CD4-positive, alpha-beta T cell treated with Interleukin-10 for 1 hour (primary cell): Measurements from ENCODE around the gene PAWR.
A peak's percentile ranks its signal among the peaks of the same experiment; 100 is the strongest.

Experiments
- DNase-seq: peaks from one replicate; pipeline ENCODE4 v3.0.0-alpha.2; 2020

Gene PAWR, protein sequence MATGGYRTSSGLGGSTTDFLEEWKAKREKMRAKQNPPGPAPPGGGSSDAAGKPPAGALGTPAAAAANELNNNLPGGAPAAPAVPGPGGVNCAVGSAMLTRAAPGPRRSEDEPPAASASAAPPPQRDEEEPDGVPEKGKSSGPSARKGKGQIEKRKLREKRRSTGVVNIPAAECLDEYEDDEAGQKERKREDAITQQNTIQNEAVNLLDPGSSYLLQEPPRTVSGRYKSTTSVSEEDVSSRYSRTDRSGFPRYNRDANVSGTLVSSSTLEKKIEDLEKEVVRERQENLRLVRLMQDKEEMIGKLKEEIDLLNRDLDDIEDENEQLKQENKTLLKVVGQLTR

GRCh38 chr12:79690638-79691510 lies at the start of gene PAWR:
TSS of gene PAWR (minus strand) at chr12:79690964. CDS start at chr12:79690244, 720 bp downstream.
- peak; percentile 7 for DNase-seq

DNA sequence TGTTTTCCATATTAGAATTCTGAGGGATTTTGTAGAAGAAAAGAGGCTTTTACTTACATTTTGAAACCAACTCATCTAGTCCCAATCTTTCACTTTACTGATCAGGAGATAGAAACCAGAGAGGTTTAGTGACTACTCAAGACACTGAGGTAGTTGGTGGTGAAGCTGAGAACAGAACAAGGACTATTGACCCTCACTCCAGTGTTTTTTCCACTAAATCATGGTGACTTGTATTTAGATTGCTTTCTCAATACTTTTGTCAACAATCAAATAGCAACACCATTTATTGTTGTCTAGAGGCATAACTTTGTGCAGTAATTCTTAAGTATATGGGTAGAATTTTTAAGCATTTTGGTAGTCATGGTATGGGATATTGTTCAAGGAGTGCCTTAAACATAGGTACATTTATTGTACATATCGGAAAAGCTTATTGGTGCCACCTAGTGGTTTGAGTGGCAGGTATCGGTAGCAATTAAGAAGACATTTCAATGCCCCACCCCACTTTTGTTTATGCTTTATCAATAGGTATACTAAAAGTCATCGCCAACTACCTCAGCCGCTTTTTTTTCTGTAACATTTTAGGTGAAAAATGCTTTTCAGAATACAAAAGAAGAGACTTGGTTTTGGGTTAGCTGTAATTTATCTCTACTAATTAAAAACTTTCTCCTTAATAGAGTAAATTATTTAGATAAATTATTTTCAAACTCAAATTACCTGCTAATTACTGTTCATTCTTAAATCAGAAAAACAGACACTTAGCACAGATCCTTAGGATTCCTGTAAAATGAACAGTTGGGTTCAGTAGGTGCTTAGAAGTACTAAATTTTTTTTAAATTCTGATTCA lies 47.3 kb upstream of the PAWR start:
- peak; percentile 31 for DNase-seq

GRCh38 chr12:79732638-79733037 lies 41.9 kb upstream of the PAWR start:
- DNase-seq = no peak

- no peak for DNase-seq
Measured at GRCh38 chr12:79725987-79726386, 35.2 kb upstream of the PAWR start.

DNA sequence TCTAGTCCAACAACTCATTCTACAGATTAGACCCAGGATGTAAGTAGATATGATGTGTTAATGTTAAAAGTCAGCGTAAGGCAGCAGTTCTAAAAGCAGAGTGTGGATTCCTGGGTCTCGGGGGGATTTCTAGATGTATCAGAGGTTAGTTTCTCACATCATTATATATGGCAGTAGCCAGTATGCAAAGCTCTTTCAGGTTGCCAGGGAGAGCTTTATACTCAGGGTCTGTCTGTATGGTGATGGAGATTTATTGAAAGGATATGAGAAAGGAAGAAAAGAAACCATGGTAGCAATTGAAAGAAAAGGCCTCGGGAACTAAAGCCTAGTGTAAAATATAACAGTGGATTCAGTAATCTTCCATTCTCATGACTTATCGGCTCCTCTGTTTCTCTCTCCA lies 26.2 kb upstream of the PAWR start:
- no peak for DNase-seq

DNA sequence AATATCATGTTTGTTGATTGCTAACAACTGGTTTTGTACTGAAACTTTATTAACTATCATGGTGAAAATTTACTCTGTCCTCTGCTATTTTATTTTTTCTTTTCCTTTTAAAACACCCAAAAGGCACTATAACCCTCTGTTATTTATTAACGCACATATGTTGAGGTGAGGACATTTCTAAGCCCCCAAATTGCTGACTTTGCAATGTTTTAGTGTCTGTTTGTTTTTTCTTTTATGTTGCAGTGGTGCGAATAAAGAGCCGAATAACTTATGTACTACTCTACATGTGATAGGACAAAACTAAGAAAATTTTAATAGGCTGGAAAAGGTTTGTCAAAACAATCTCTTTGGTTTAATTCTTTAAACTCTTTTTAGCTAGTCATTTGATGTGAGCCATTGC lies 24.5 kb upstream of the PAWR start:
- no peak for DNase-seq

- no peak for DNase-seq
Measured at GRCh38 chr12:79710707-79711483, 20.1 kb upstream of the PAWR start.

- DNase-seq = no peak
Measured at GRCh38 chr12:79707830-79708229, 17.1 kb upstream of the PAWR start.

DNA sequence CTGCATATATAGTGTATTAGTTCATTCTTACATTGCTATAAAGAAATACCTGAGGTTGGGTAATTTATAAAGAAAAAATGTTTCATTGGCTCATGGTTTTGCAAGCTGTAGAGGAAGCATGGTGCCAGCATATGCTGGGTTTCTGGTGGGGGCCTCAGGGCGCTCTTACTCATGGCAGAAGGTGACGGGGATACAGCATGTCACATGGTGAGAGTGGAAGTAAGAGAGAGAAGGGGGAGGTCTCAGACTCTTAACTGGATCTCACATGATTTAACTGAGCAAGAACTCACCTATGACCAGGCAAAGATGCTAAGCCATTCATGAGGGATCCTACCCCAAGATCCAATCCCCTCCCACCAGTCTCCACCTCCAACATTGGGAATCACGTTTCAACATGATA lies 15.9 kb upstream of the PAWR start:
- no peak for DNase-seq

- no peak for DNase-seq
Measured at GRCh38 chr12:79706156-79706555, 15.4 kb upstream of the PAWR start.

GRCh38 chr12:79698966-79699365 lies 8.2 kb upstream of the PAWR start:
- DNase-seq = no peak

DNA sequence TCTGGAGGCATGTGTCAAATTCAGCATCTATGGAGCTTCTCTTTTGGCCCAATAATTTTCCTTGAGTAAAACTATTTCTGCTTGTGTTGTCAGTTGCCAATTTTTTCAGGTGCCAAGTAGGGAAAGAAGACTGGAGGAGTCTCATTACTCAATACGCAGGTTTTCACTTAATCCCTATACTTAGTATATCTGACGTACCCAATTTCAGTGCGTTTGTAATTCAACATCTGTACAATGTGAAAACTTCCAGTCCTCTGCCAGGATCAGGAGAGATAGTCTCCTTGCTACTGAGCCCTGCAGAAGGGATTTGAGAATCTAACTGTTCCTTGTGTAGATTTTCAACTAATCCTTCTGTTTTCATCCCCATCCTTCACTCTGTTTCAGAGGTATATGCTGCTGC lies 5.7 kb upstream of the PAWR start:
- no peak for DNase-seq

DNA sequence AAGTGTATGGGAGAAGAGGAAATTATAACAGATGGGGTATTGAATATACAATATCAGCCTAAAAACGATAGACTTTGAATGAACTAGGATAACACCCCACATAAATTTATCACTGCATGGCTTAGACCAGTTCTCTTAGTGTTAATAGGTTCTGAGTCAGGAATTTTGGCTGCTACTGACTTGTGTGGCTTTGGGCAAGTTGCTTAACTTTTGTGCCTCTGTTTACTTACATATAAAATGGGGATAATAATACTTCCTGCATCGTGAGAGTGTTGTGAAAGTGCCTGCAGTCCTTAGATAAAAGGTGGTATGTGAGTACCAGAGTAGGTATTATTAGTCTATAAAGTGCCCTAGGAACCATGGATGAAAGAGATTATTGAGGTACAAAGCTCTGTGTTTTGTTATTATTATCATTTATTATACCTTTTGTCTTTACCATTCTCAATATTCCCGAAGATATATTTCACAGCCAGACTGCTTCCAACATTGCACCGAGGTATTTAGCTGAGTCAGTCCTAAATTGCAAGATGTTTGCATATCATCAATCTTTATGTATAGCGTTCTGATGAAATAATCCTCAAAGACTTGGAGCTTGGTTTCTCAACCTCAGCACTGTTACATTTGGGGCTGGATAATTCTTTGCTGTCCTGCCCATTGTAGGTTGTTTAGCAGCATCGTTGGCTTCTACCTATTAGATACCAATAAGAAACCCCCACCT lies 2.3 kb upstream of the PAWR start:
- DNase-seq = no peak

DNA sequence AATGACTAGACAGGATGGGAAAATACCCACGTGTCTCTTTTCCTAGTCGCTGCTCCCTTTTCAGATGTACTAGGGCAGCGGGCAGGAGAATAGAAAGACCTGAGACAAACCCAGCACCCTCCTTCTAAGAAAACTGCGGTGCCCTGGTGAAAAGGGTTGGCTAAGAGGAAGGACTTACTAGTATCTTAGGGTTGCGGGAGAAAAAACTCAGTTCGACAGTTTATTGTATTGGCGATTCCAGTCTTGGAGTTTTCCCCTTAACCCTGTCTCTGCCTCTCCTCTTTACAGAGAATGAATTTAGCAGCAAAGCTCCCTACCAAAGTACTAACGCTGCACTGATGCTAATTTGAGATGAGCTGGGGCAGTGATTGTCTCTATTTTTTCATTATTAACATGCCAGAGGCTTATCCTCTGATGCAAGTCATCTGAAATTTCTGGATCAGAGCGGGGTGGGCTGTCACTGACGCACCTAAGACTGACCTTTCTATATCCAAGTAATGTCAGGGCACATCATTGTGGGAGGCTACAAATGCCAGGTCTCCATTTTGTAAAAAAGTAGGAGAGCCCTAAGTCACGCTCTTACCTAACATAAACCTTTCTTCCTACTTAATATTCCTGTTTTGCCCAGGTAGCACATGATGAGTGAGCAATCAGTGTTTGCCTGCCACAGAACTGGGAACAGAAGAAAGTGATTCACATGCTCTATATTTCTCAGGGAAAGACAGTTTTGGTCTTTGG lies 916 bp upstream of the PAWR start:
- no peak for DNase-seq

DNA sequence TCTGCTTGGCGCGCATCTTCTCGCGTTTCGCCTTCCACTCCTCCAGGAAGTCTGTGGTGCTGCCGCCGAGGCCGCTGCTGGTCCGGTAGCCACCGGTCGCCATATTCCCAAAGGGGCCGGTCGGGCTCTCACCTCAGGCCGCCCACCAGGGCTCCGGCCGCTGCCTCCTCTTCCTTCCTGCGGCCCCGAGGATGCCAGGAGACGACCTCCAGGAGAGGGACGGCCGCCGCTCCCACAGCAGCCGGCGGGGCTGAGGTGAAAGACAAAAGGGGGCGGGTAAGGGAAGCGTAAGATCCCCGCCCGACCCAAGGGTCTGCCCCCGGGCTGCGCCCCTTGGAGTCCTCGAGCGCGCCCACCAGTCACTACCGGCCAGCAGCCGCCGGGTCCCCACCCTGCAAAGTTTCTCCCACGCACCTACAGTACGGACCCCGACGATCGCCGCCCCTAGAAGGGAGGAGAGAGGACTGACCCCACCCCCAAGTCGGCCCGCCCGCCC lies 574 bp downstream of the PAWR start:
- DNase-seq = no peak

GRCh38 chr12:79689477-79690141 lies 1.2 kb downstream of the PAWR start:
- peak; percentile 11 for DNase-seq

GRCh38 chr12:79689061-79689476 lies 1.7 kb downstream of the PAWR start:
- no peak for DNase-seq

- DNase-seq = no peak
Measured at GRCh38 chr12:79688376-79689060, 2.2 kb downstream of the PAWR start.

GRCh38 chr12:79687711-79688260 lies 3.0 kb downstream of the PAWR start:
- DNase-seq = no peak
